ENCODE data around the gene TULP4.

TULP4 gene

GRCh38 chr6:158558415-158559306, 246.4 kb downstream of the TULP4 start:
- DNase-seq (ENCODE audit: low read depth in 2 of 2) = no peak

GRCh38 chr6:158559338-158559894, 247.2 kb downstream of the TULP4 start:
- no peak for DNase-seq (ENCODE audit: low read depth in 2 of 2)

GRCh38 chr6:158559895-158560835, 247.9 kb downstream of the TULP4 start, which contains the start of gene TMEM181:
TMEM181 (plus strand) TSS chr6:158560091; CDS start chr6:158560225, 134 bp downstream.
- DNase-seq (ENCODE audit: low read depth in 2 of 2) = peak; percentile 78 to 79

- no peak for DNase-seq (ENCODE audit: low read depth in 2 of 2)
Observed at GRCh38 chr6:158560836-158561320, 248.6 kb downstream of the TULP4 start.
